ENCODE results near the gene SAFB. TPM values are rescaled to one million over a fixed set of nuclear protein-coding genes. Genes with fewer than 3 reads are reported as not detected.

The SAFB gene
- polyA plus RNA-seq, 1 of the 3 experiments (the other 2 are of a cell fraction) = 90.0 TPM

DNA sequence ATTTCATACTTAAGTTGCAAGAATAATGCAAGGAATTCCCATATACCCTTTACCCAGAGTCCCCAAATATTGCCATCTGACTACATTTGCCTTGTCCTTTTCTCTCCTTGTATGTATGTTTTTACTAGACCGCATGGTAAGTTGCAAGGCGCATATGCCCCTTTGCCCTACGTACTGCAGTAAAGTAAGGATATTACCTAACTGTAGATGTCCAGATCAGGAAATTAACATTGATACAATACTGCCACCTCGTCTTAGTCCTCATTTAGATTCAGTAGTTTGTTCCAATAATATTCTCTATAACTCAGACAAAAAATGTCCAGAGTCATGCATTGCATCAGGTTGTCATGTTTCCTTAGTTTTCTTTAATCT, 9.3 kb downstream of the SAFB start:
- H3K36me3 ChIP-seq (replicated peaks in 1 of 2; ENCODE audit: control insufficient read depth in 1 of 2, insufficient read depth in 2 of 2, low read length in 1 of 2) = peaks cover 24 to 52% of the 10 kb centered on the region in 2 experiments
- no peak overlapping the region for H3K4me2 ChIP-seq
- H4K20me1 ChIP-seq (ENCODE audit: insufficient read depth) = peaks cover 92% of the 10 kb centered on the region
- WGBS (ENCODE audit: low lambda C conversion rate) = 94% methylated on average over 4 of the region's 4 CpGs
- no peak for DNase-seq
- peaks cover 100% of the 10 kb centered on the region for H3K79me2 ChIP-seq (ENCODE audit: insufficient read depth)
- no peaks in the 10 kb centered on the region for H3K9me2 ChIP-seq
- H3F3A ChIP-seq (replicated peaks; ENCODE audit: insufficient read depth) = peaks cover 5% of the 10 kb centered on the region
- no peak overlapping the region for H2AFZ ChIP-seq (ENCODE audit: low read depth)
- no peak overlapping the region for H3K9ac ChIP-seq
- ChIA-PET CTCF (no interaction called here), POLR2A (no interaction called here)
- H3K4me1 ChIP-seq (ENCODE audit: control insufficient read depth in 1 of 2, insufficient read depth in 2 of 2, low read depth in 1 of 2, low read length in 1 of 2) = peaks cover 0 to 3% of the 10 kb centered on the region in 2 experiments; a peak in 1 of 4 replicates
- H3K27me3 ChIP-seq (ENCODE audit: insufficient read depth) = no peaks in the 10 kb centered on the region
- H3K4me3 ChIP-seq (ENCODE audit: low read depth in 2 of 2, low read length in 1 of 2) = no peak overlapping the region
- no peak overlapping the region for H3K27ac ChIP-seq (ENCODE audit: low read depth in 2 of 2, low read length in 1 of 2)
- H3K9me3 ChIP-seq = no peaks in the 10 kb centered on the region
- no peak for TF ChIP-seq CHD2 (IDR thresholded peaks at IDR 0.05; ENCODE audit: low read length, partially characterized antibody)
- TF ChIP-seq, protein P1, sequence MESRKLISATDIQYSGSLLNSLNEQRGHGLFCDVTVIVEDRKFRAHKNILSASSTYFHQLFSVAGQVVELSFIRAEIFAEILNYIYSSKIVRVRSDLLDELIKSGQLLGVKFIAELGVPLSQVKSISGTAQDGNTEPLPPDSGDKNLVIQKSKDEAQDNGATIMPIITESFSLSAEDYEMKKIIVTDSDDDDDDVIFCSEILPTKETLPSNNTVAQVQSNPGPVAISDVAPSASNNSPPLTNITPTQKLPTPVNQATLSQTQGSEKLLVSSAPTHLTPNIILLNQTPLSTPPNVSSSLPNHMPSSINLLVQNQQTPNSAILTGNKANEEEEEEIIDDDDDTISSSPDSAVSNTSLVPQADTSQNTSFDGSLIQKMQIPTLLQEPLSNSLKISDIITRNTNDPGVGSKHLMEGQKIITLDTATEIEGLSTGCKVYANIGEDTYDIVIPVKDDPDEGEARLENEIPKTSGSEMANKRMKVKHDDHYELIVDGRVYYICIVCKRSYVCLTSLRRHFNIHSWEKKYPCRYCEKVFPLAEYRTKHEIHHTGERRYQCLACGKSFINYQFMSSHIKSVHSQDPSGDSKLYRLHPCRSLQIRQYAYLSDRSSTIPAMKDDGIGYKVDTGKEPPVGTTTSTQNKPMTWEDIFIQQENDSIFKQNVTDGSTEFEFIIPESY (IDR thresholded peaks at IDR 0.05; ENCODE audit: borderline replicate concordance, low read depth) = no peak
- no peak for TF ChIP-seq TEAD4 (IDR thresholded peaks at IDR 0.05; ENCODE audit: borderline replicate concordance, insufficient read depth)
- TF ChIP-seq GATA2 (CRISPR knock-in tag; IDR thresholded peaks at IDR 0.05) = no peak
- no peak for TF ChIP-seq RXRA (IDR thresholded peaks at IDR 0.05; ENCODE audit: borderline replicate concordance, low read depth)
- no peak for TF ChIP-seq RCOR1 (IDR thresholded peaks at IDR 0.05; ENCODE audit: low read length)
- TF ChIP-seq FOSL2 (IDR thresholded peaks at IDR 0.05; ENCODE audit: borderline replicate concordance, low read depth) = no peak
- no peak for TF ChIP-seq RFX5 (IDR thresholded peaks at IDR 0.05; ENCODE audit: low read length)
- no peak for TF ChIP-seq NFIC (IDR thresholded peaks at IDR 0.05; ENCODE audit: borderline replicate concordance)
- no peak for TF ChIP-seq EP300 (IDR thresholded peaks at IDR 0.05; ENCODE audit: borderline replicate concordance in 1 of 2, low read depth in 1 of 2, low read length in 1 of 2)

DNA sequence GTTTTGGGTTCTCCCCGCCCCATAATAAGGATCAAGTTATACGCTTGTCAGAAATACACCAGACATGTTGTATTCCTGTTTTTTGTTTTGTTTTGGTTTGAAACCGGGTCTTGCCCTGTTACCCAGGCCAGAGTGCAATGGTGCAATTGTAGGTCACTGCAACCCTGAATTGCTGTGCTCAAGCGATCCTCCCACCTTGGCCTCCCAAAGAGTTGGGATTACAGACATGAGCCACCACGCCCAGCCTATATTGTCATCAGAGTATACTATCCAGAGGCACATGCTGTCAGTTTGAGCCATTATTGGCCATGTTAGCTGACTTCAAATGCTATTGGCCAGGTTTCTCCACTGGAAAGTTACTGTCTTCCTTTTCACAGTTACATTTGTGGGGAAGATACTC, 9.8 kb downstream of the SAFB start:
- DNase-seq = no peak
- Histone ChIP-seq H3K36me3 (replicated peaks in 1 of 2; ENCODE audit: control insufficient read depth in 1 of 2, insufficient read depth in 2 of 2, low read length in 1 of 2) (peaks cover 20 to 47% of the 10 kb centered on the region in 2 experiments), H2AFZ (ENCODE audit: low read depth) (no peak overlapping the region), H4K20me1 (ENCODE audit: insufficient read depth) (peaks cover 92% of the 10 kb centered on the region), H3K27me3 (ENCODE audit: insufficient read depth) (no peaks in the 10 kb centered on the region), H3K9ac (no peak overlapping the region), H3K9me3 (no peaks in the 10 kb centered on the region), H3K79me2 (ENCODE audit: insufficient read depth) (peaks cover 100% of the 10 kb centered on the region), H3K9me2 (no peaks in the 10 kb centered on the region), H3K4me1 (ENCODE audit: control insufficient read depth in 1 of 2, insufficient read depth in 2 of 2, low read depth in 1 of 2, low read length in 1 of 2) (peaks cover 0 to 3% of the 10 kb centered on the region in 2 experiments; a peak in 1 of 4 replicates), H3F3A (replicated peaks; ENCODE audit: insufficient read depth) (peaks cover 5% of the 10 kb centered on the region), H3K4me3 (ENCODE audit: low read depth in 2 of 2, low read length in 1 of 2) (no peak overlapping the region), H3K27ac (ENCODE audit: low read depth in 2 of 2, low read length in 1 of 2) (no peak overlapping the region), H3K4me2 (no peak overlapping the region)
- ChIA-PET CTCF (no interaction called here), POLR2A (no interaction called here)
- 95% methylated on average over 5 of the region's 5 CpGs for WGBS (ENCODE audit: low lambda C conversion rate)
- no peak for TF ChIP-seq YY1 (IDR thresholded peaks at IDR 0.05; ENCODE audit: low read depth)
- TF ChIP-seq POLR2AphosphoS5 (IDR thresholded peaks at IDR 0.05; ENCODE audit: low read depth, low read length) = no peak
- no peak for TF ChIP-seq GATA2 (CRISPR knock-in tag; IDR thresholded peaks at IDR 0.05)
- TF ChIP-seq, protein P2, sequence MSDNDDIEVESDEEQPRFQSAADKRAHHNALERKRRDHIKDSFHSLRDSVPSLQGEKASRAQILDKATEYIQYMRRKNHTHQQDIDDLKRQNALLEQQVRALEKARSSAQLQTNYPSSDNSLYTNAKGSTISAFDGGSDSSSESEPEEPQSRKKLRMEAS (IDR thresholded peaks at IDR 0.05; ENCODE audit: low read depth) = no peak
- no peak for TF ChIP-seq RFX5 (IDR thresholded peaks at IDR 0.05; ENCODE audit: low read length)
- TF ChIP-seq NFIC (IDR thresholded peaks at IDR 0.05; ENCODE audit: borderline replicate concordance) = no peak
- TF ChIP-seq, protein P3, sequence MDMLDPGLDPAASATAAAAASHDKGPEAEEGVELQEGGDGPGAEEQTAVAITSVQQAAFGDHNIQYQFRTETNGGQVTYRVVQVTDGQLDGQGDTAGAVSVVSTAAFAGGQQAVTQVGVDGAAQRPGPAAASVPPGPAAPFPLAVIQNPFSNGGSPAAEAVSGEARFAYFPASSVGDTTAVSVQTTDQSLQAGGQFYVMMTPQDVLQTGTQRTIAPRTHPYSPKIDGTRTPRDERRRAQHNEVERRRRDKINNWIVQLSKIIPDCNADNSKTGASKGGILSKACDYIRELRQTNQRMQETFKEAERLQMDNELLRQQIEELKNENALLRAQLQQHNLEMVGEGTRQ (IDR thresholded peaks at IDR 0.05; ENCODE audit: borderline replicate concordance, low read depth, low read length) = no peak
- TF ChIP-seq TEAD4 (IDR thresholded peaks at IDR 0.05; ENCODE audit: borderline replicate concordance, insufficient read depth) = no peak
- no peak for TF ChIP-seq RAD21 (IDR thresholded peaks at IDR 0.05; ENCODE audit: low read length)
- TF ChIP-seq EZH2phosphoT487 (IDR thresholded peaks at IDR 0.05; ENCODE audit: borderline replicate concordance, low read depth) = no peak
- no peak for TF ChIP-seq SIN3A (IDR thresholded peaks at IDR 0.05; ENCODE audit: borderline replicate concordance, low read depth, low read length)
- TF ChIP-seq ELF1 (IDR thresholded peaks at IDR 0.05) = no peak
- TF ChIP-seq JUND (IDR thresholded peaks at IDR 0.05) = no peak
- no peak for TF ChIP-seq SMC3 (IDR thresholded peaks at IDR 0.05; ENCODE audit: low read depth, low read length)
- no peak for TF ChIP-seq FOSL2 (IDR thresholded peaks at IDR 0.05; ENCODE audit: borderline replicate concordance, low read depth)
- TF ChIP-seq, protein P4, sequence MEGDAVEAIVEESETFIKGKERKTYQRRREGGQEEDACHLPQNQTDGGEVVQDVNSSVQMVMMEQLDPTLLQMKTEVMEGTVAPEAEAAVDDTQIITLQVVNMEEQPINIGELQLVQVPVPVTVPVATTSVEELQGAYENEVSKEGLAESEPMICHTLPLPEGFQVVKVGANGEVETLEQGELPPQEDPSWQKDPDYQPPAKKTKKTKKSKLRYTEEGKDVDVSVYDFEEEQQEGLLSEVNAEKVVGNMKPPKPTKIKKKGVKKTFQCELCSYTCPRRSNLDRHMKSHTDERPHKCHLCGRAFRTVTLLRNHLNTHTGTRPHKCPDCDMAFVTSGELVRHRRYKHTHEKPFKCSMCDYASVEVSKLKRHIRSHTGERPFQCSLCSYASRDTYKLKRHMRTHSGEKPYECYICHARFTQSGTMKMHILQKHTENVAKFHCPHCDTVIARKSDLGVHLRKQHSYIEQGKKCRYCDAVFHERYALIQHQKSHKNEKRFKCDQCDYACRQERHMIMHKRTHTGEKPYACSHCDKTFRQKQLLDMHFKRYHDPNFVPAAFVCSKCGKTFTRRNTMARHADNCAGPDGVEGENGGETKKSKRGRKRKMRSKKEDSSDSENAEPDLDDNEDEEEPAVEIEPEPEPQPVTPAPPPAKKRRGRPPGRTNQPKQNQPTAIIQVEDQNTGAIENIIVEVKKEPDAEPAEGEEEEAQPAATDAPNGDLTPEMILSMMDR (IDR thresholded peaks at IDR 0.05) = no peak
- TF ChIP-seq, protein P5, sequence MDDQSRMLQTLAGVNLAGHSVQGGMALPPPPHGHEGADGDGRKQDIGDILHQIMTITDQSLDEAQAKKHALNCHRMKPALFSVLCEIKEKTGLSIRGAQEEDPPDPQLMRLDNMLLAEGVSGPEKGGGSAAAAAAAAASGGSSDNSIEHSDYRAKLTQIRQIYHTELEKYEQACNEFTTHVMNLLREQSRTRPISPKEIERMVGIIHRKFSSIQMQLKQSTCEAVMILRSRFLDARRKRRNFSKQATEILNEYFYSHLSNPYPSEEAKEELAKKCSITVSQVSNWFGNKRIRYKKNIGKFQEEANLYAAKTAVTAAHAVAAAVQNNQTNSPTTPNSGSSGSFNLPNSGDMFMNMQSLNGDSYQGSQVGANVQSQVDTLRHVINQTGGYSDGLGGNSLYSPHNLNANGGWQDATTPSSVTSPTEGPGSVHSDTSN (IDR thresholded peaks at IDR 0.05) = no peak
- TF ChIP-seq RCOR1 (IDR thresholded peaks at IDR 0.05; ENCODE audit: low read length) = no peak
- no peak for TF ChIP-seq EP300 (IDR thresholded peaks at IDR 0.05; ENCODE audit: borderline replicate concordance in 1 of 2, low read depth in 1 of 2, low read length in 1 of 2)
- no peak for TF ChIP-seq NRF1 (IDR thresholded peaks at IDR 0.05; ENCODE audit: low read depth, low read length)
